SK-N-SH treated with all-trans-retinoic acid at 6 μM for 48 hours (cell line): ENCODE data around the gene CFAP221.

Experiments used
- ATAC-seq: fragments of 200-7000 bp; cut with Tn5 transposase; 3 replicates; pipeline ENCODE4 v1.9.1; 2020; ENCODE audit warnings: mild to moderate bottlenecking, moderate library complexity
- ARNTL ChIP-seq: fragments of 450-650 bp; formaldehyde crosslinking; IDR thresholded peaks from 2 replicates; pipeline ENCODE4 v1.5.0; 2020; ENCODE audit warnings: low read depth, mild to moderate bottlenecking, moderate library complexity, borderline replicate concordance
- BACH2 ChIP-seq: fragments of 250-450 bp; sonication (Bioruptor Pico); IDR thresholded peaks from 2 replicates; pipeline ENCODE4 v1.9.0; 2021; ENCODE audit warnings: mild to moderate bottlenecking, borderline replicate concordance
- CREB5 ChIP-seq: fragments of 250-450 bp; sonication (Bioruptor Pico); IDR thresholded peaks from 2 replicates; pipeline ENCODE4 v1.5.1; 2020; ENCODE audit warnings: low read depth, mild to moderate bottlenecking, moderate library complexity
- CSRNP3 ChIP-seq: fragments of 250-450 bp; sonication (Bioruptor Pico); IDR thresholded peaks from 2 replicates; pipeline ENCODE4 v1.5.1; 2021; ENCODE audit warnings: mild to moderate bottlenecking, moderate library complexity
- ESRRG ChIP-seq: fragments of 250-450 bp; sonication (Bioruptor Pico); IDR thresholded peaks from 2 replicates; pipeline ENCODE4 v1.6.1; 2021; ENCODE audit warnings: mild to moderate bottlenecking
- GLIS3 ChIP-seq: fragments of 250-450 bp; sonication (Bioruptor Pico); IDR thresholded peaks from 2 replicates; pipeline ENCODE4 v1.5.0; 2020; ENCODE audit warnings: mild to moderate bottlenecking, moderate library complexity
- ISL1 ChIP-seq: fragments of 250-450 bp; sonication (Bioruptor Pico); IDR thresholded peaks from 2 replicates; pipeline ENCODE4 v2.1.2; 2022; ENCODE audit warnings: mild to moderate bottlenecking, moderate library complexity
- PATZ1 ChIP-seq: fragments of 250-450 bp; sonication (Bioruptor Pico); IDR thresholded peaks from 2 replicates; pipeline ENCODE4 v1.8.0; 2020; ENCODE audit warnings: mild to moderate bottlenecking, moderate library complexity, borderline replicate concordance
- POU6F1 ChIP-seq: fragments of 250-450 bp; sonication (Bioruptor Pico); IDR thresholded peaks from 2 replicates; pipeline ENCODE4 v1.8.0; 2021; ENCODE audit warnings: low read depth, mild to moderate bottlenecking, moderate library complexity, borderline replicate concordance
- PPARA ChIP-seq: fragments of 250-450 bp; sonication (Bioruptor Pico); IDR thresholded peaks from 2 replicates; pipeline ENCODE4 v1.5.0; 2020; ENCODE audit warnings: mild to moderate bottlenecking, borderline replicate concordance
- RARB ChIP-seq: fragments of 250-450 bp; sonication (Bioruptor Pico); IDR thresholded peaks from 2 replicates; pipeline ENCODE4 v1.8.0; 2021; ENCODE audit warnings: mild to moderate bottlenecking, moderate library complexity
- SNAI2 ChIP-seq: fragments of 250-450 bp; sonication (Bioruptor Pico); IDR thresholded peaks from 2 replicates; pipeline ENCODE4 v1.5.0; 2020; ENCODE audit warnings: mild to moderate bottlenecking, moderate library complexity
- TCF4 ChIP-seq: fragments of 250-450 bp; sonication (Bioruptor Pico); IDR thresholded peaks from 2 replicates; pipeline ENCODE4 v1.8.0; 2021; ENCODE audit warnings: mild to moderate bottlenecking, moderate library complexity, borderline replicate concordance
- TOX ChIP-seq: fragments of 250-450 bp; sonication (Bioruptor Pico); IDR thresholded peaks from 2 replicates; pipeline ENCODE4 v1.8.0; 2021; ENCODE audit warnings: mild to moderate bottlenecking, moderate library complexity, borderline replicate concordance
- TSHZ2 ChIP-seq: fragments of 250-450 bp; sonication (Bioruptor Pico); IDR thresholded peaks from 2 replicates; pipeline ENCODE4 v1.5.0; 2020; ENCODE audit warnings: mild to moderate bottlenecking, moderate library complexity
- ZFP3 ChIP-seq: fragments of 250-450 bp; sonication (Bioruptor Pico); IDR thresholded peaks from 2 replicates; pipeline ENCODE4 v1.5.0; 2020; ENCODE audit warnings: mild to moderate bottlenecking, moderate library complexity
- ZFP30 ChIP-seq: fragments of 450-650 bp; formaldehyde crosslinking; IDR thresholded peaks from 2 replicates; pipeline ENCODE4 v1.5.0; 2022; ENCODE audit warnings: mild to moderate bottlenecking, moderate library complexity
- ZNF565 ChIP-seq: fragments of 450-650 bp; formaldehyde crosslinking; conservative IDR thresholded peaks from 2 replicates; pipeline ENCODE4 v1.5.0; 2020; ENCODE audit warnings: low read depth, mild to moderate bottlenecking, moderate library complexity
- ZNF70 ChIP-seq: fragments of 450-650 bp; formaldehyde crosslinking; IDR thresholded peaks from 2 replicates; pipeline ENCODE4 v1.5.0; 2020; ENCODE audit warnings: mild to moderate bottlenecking, moderate library complexity

The CFAP221 gene

GRCh38 chr2:119681868-119682220, 137.6 kb downstream of the CFAP221 start:
- no peak for ATAC-seq
- TF ChIP-seq PPARA (no peak), ZNF565 (CRISPR knock-in tag) (no peak), SNAI2 (CRISPR knock-in tag) (no peak), ISL1 (CRISPR knock-in tag) (no peak), PATZ1 (CRISPR knock-in tag) (no peak), ZFP3 (CRISPR knock-in tag) (no peak), ESRRG (CRISPR knock-in tag) (no peak), TCF4 (CRISPR knock-in tag) (no peak), CREB5 (CRISPR knock-in tag) (no peak), TSHZ2 (CRISPR knock-in tag) (no peak), RARB (CRISPR knock-in tag) (no peak), ARNTL (no peak), BACH2 (no peak)
- TF ChIP-seq, all 23 proteins: peak for 0

- TF ChIP-seq GLIS3: no peak
- TF ChIP-seq TOX (CRISPR knock-in tag): no peak
- no peak for TF ChIP-seq BACH2
- TF ChIP-seq TSHZ2 (CRISPR knock-in tag): no peak
- TF ChIP-seq SNAI2 (CRISPR knock-in tag): no peak
- no peak for TF ChIP-seq ZNF565 (CRISPR knock-in tag)
- TF ChIP-seq ZFP3 (CRISPR knock-in tag): no peak
- no peak for TF ChIP-seq POU6F1 (CRISPR knock-in tag)
- no peak for TF ChIP-seq CSRNP3 (CRISPR knock-in tag)
- no peak for TF ChIP-seq ZFP30
- TF ChIP-seq CREB5 (CRISPR knock-in tag): no peak
- no peak for TF ChIP-seq ESRRG (CRISPR knock-in tag)
- TF ChIP-seq ZNF70 (CRISPR knock-in tag): no peak
- ATAC-seq: no peak
Observed at GRCh38 chr2:119682578-119682977, 138.3 kb downstream of the CFAP221 start.
